BJ (cell line): ENCODE results near the gene PRSS38. TPM values are rescaled to one million over a fixed set of nuclear protein-coding genes. Genes with fewer than 3 reads are reported as not detected.

Source experiments
- CTCF ChIA-PET: fragments of 350-600 bp; formaldehyde crosslinking; extraction: SDS; loops from one replicate; lab custom pipeline; 2021; ENCODE audit warnings: antibody characterized with exemption, inconsistent platforms; lab: Yijun Ruan, JAX
- POLR2A ChIA-PET: fragments of 300-600 bp; sonication (Branson Sonifier 250); formaldehyde crosslinking; extraction: SDS; loops from one replicate; lab custom pipeline; 2021; ENCODE audit warnings: antibody characterized with exemption; lab: Charles Lee
- DNase-seq: peaks from one replicate; pipeline ENCODE4 v3.0.0-alpha.2; 2011; ENCODE audit warnings: low read depth
- H3K27me3 ChIP-seq: 2 replicates; pipeline ENCODE4 v1.6.0; 2011; ENCODE audit warnings: low read length; ENCODE audit not compliant: control insufficient read depth, insufficient read depth
- H3K36me3 ChIP-seq: 2 replicates; pipeline ENCODE4 v1.5.1; 2011; ENCODE audit warnings: low read length; ENCODE audit not compliant: control insufficient read depth, insufficient read depth
- H3K4me3 ChIP-seq: 2 replicates; pipeline ENCODE4 v1.5.1; 2011; ENCODE audit warnings: low read depth, mild to moderate bottlenecking, control low read depth, low read length
- polyA plus RNA-seq: library from polyadenylated mRNA; depleted of rRNA; stranded (reverse); fragments of >200 nt; gene quantifications from 2 replicates; pipeline ENCODE4 v1.2.3, GENCODE V29; 2011
- TF ChIP-seq, protein P1 (sequence below): IDR thresholded peaks from 2 replicates; pipeline ENCODE4 v1.5.1; 2011; ENCODE audit warnings: low read depth, mild to moderate bottlenecking, control low read depth, inconsistent platforms, low read length, moderate library complexity; ENCODE audit not compliant: insufficient read depth

PRSS38 gene
- polyA plus RNA-seq, 1 experiment, result not detected

DNA sequence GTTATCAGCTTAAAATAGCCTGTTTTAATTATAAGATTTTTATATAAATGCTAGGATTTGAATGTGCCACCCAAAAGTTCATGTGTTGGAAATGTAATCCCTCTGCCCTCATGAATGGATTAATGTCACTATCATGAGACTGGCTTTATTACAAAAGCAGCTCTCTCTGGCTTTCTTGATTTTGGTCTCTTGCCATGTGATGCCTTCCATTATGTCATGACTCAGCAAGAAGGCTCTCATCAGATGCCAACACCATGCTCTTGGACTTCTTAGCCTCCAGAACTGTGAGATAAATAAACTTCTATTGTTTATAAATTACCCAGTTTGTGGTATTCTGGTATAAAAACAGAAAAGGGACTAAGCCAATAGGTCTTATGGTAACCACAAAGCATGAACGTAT, 6.9 kb upstream of the PRSS38 start:
- Histone ChIP-seq H3K27me3 (peaks cover 4% of the 10 kb centered on the region; the same call in 1 of the 2 replicates), H3K4me3 (no peak overlapping the region), H3K36me3 (no peaks in the 10 kb centered on the region)
- POLR2A ChIA-PET, result no interaction called here
- CTCF ChIA-PET, result interaction anchor here (1.4 kb wide), 1 partner anchor 15 kb away, joined by 5 read pairs; no protein-coding TSS in a partner anchor
- no peak for DNase-seq
- TF ChIP-seq, protein P1, sequence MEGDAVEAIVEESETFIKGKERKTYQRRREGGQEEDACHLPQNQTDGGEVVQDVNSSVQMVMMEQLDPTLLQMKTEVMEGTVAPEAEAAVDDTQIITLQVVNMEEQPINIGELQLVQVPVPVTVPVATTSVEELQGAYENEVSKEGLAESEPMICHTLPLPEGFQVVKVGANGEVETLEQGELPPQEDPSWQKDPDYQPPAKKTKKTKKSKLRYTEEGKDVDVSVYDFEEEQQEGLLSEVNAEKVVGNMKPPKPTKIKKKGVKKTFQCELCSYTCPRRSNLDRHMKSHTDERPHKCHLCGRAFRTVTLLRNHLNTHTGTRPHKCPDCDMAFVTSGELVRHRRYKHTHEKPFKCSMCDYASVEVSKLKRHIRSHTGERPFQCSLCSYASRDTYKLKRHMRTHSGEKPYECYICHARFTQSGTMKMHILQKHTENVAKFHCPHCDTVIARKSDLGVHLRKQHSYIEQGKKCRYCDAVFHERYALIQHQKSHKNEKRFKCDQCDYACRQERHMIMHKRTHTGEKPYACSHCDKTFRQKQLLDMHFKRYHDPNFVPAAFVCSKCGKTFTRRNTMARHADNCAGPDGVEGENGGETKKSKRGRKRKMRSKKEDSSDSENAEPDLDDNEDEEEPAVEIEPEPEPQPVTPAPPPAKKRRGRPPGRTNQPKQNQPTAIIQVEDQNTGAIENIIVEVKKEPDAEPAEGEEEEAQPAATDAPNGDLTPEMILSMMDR, result no peak

DNA sequence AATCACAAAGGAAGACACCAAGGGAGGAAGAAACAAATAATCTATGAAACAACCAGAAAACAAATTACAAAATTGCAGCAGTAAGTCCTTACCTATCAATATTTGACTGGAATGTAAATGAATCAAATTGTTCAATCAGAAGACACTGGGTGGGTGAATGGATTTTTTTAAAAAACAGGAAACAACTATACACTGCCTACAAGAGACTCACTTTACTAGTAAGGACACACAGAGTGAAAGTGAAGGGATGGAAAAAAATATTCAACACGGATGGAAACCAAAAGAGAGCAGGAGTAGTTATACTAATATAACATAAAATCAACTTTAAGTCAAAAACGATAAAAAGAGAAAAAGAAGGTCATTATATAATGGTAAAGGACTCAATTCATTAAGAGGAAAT, 6.4 kb upstream of the PRSS38 start:
- DNase-seq, result no peak
- POLR2A ChIA-PET, result no interaction called here
- CTCF ChIA-PET, result interaction anchor here (1.4 kb wide), 1 partner anchor 15 kb away, joined by 5 read pairs; no protein-coding TSS in a partner anchor
- no peak overlapping the region for H3K4me3 ChIP-seq
- TF ChIP-seq, protein P1, result no peak
- peaks cover 4% of the 10 kb centered on the region; the same call in 1 of the 2 replicates for H3K27me3 ChIP-seq
- H3K36me3 ChIP-seq, result no peaks in the 10 kb centered on the region

DNA sequence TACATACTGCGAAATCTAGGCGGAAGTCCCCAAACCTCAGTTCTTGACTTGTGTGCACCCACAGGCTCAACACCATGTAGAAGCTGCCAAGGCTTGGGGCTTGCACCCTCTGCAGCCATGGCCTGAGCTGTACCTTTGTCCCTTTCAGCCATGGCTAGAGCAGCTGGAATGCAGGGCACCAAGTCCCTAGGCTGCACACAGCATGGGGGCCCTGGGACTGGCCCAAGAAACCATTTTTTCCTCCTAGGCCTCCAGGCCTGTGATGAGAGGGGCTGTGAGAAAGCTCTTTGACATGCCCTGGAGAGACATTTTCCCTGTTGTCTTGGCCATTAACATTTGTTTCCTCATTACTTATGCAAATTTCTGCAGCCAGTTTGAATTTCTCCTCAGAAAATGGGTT, 1.5 kb upstream of the PRSS38 start:
- CTCF ChIA-PET, result no interaction called here
- DNase-seq, result no peak
- TF ChIP-seq, protein P1, result no peak

DNA sequence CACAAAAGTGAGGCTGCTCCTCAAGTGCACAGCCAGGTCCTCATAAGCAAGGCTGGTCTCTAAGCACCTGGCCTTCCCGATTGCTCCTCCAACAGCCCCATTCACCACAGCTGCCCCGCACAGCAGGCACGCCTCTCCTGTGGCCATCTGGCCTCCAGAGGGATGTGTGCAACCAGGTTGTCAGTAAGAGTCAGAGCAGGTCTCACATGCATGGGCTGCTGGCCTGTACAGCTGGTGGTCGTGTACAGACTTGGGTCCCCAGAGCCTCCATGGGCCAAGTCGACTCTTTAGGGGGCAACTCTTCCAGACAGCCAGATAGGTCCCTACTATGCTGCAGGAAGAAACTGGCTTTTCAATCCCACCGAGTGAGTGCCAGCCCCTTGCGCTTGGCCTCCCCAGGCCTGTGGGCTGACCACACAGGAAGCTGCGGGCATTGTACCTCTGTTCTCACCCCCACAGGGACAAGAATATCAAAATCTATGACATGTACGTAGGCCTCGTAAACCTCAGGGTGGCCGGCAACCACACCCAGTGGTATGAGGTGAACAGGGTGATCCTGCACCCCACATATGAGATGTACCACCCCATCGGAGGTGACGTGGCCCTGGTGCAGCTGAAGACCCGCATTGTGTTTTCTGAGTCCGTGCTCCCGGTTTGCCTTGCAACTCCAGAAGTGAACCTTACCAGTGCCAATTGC, 1.4 kb downstream of the PRSS38 start:
- POLR2A ChIA-PET, result no interaction called here
- no peak for DNase-seq
- Histone ChIP-seq H3K4me3 (no peak overlapping the region), H3K36me3 (no peaks in the 10 kb centered on the region), H3K27me3 (no peaks in the 10 kb centered on the region)
- TF ChIP-seq, protein P1, result no peak
- CTCF ChIA-PET, result no interaction called here

More for the DNA sequence above, 1.5 kb upstream of the PRSS38 start:
- H3K36me3 ChIP-seq, result no peaks in the 10 kb centered on the region
- no peak overlapping the region for H3K4me3 ChIP-seq
- peaks cover 3% of the 10 kb centered on the region; the same call in 1 of the 2 replicates for H3K27me3 ChIP-seq
- POLR2A ChIA-PET, result no interaction called here

DNA sequence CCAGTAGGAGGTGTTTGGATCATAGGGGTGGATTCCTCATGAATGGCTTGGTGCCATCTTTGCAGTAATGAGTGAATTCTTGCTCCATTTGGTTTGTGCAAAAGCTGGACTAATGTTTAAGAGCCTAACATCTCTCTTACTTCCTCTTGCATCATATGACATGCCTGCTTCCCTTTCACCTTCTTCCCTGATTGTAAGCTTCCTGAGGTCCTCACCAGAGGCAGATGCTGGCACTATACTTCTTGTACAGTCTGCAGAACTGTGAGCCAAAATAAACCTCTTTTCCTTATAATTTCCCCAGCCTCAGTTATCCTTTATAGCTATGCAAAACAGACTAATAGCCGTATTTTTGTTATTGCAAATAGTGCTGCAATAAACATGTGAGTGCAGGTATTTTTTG, 8.1 kb downstream of the PRSS38 start:
- TF ChIP-seq, protein P1, result no peak
- no peak for DNase-seq
- ChIA-PET CTCF (no interaction called here), POLR2A (no interaction called here)
- Histone ChIP-seq H3K27me3 (no peaks in the 10 kb centered on the region), H3K36me3 (no peaks in the 10 kb centered on the region), H3K4me3 (no peak overlapping the region)
